GM20000 (cell line): Measurements from ENCODE around the gene PSMD14.
"Not testable (repeated sequence)": the region's sequence is repeated elsewhere in the genome, so short reads cannot be mapped to it uniquely, and the experiment has no call there.

ENCODE experiments used
- DNase-seq: peaks from one replicate; pipeline ENCODE4 v3.0.0; 2012; ENCODE audit warnings: low spot score
- CTCF ChIP-seq: IDR thresholded peaks from 2 replicates; pipeline ENCODE4 v1.5.1; 2012; ENCODE audit warnings: mild to moderate bottlenecking, control low read depth; ENCODE audit errors: extremely low read depth, missing control alignments

The PSMD14 gene

GRCh38 chr2:161357097-161357496, 48.9 kb downstream of the PSMD14 start:
- no peak for DNase-seq
- TF ChIP-seq CTCF, result no peak

- DNase-seq, result no peak
- TF ChIP-seq CTCF, result no peak
Observed at GRCh38 chr2:161358838-161359237, 50.6 kb downstream of the PSMD14 start.

GRCh38 chr2:161360095-161360654, 52.0 kb downstream of the PSMD14 start:
- DNase-seq, result not testable (repeated sequence)

GRCh38 chr2:161362568-161363166, 54.4 kb downstream of the PSMD14 start:
- TF ChIP-seq CTCF, result no peak
- DNase-seq, result no peak

GRCh38 chr2:161367675-161368074, 59.5 kb downstream of the PSMD14 start:
- no peak for TF ChIP-seq CTCF
- DNase-seq, result no peak

- no peak for DNase-seq
- TF ChIP-seq CTCF, result no peak
Observed at GRCh38 chr2:161369311-161369710, 61.1 kb downstream of the PSMD14 start.

- no peak for TF ChIP-seq CTCF
- DNase-seq, result no peak
Observed at GRCh38 chr2:161370981-161371380, 62.8 kb downstream of the PSMD14 start.

- TF ChIP-seq CTCF, result no peak
- no peak for DNase-seq
Observed at GRCh38 chr2:161371869-161372268, 63.6 kb downstream of the PSMD14 start.
